ENCODE data around the gene ST14.

GRCh38 chr11:130112071-130112830 lies 47.3 kb upstream of the ST14 start:
- TF ChIP-seq FOXK2 (IDR thresholded peaks at IDR 0.05) (no peak), FOXM1 (IDR thresholded peaks at IDR 0.05; ENCODE audit: borderline replicate concordance) (no peak), ARNT (IDR thresholded peaks at IDR 0.05) (no peak), SUZ12 (IDR thresholded peaks at IDR 0.05) (no peak), TARDBP (IDR thresholded peaks at IDR 0.05) (no peak), ZNF384 (IDR thresholded peaks at IDR 0.05) (no peak)

Data from HEK293T (cell line).